H1 (cell line): ENCODE results near the gene FAM228B. TPM values are rescaled to one million over a fixed set of nuclear protein-coding genes. Genes with fewer than 3 reads are reported as not detected.

Experiments used
- CTCF ChIA-PET: fragments of 300-600 bp; sonication (Branson Sonifier 250); formaldehyde crosslinking; loops from one replicate; lab custom pipeline; 2021; ENCODE audit not compliant: partially characterized antibody; lab: Charles Lee
- POLR2A ChIA-PET: fragments of 300-600 bp; sonication (Branson Sonifier 250); formaldehyde crosslinking; loops from one replicate; lab custom pipeline; 2021; ENCODE audit warnings: inconsistent platforms; ENCODE audit not compliant: partially characterized antibody; lab: Charles Lee
- DNase-seq, 2 experiments: peaks; one replicate each; pipeline versions ENCODE4 v3.0.0 to v3.0.0-alpha.2; 2010 to 2022; ENCODE audit warnings: low spot score in 2 of 2, low read depth in 1 of 2, mixed read lengths in 1 of 2
- FAIRE-seq: peaks from 2 replicates; lab custom pipeline; 2011; peaks lifted over from hg19 to GRCh38; lab: Jason Lieb, UNC
- H2AFZ ChIP-seq: 2 replicates; pipeline ENCODE4 v1.8.1; 2012; ENCODE audit warnings: low read length, inconsistent platforms
- H2AK5ac ChIP-seq: 2 replicates; pipeline ENCODE4 v1.6.1; 2013; ENCODE audit warnings: low read depth, low read length
- H2BK120ac ChIP-seq: replicated peaks from 2 replicates; pipeline ENCODE3; 2013; ENCODE audit warnings: low read depth, low read length, inconsistent platforms
- H2BK12ac ChIP-seq: 2 replicates; pipeline ENCODE4 v1.6.1; 2013; ENCODE audit warnings: low read depth, low read length
- H2BK15ac ChIP-seq: 2 replicates; pipeline ENCODE4 v1.6.1; 2013; ENCODE audit warnings: low read length
- H2BK20ac ChIP-seq: 2 replicates; pipeline ENCODE4 v1.6.1; 2013; ENCODE audit warnings: low read length
- H2BK5ac ChIP-seq: 2 replicates; pipeline ENCODE4 v1.6.1; 2013; ENCODE audit warnings: low read depth, low read length
- H3K14ac ChIP-seq: 2 replicates; pipeline ENCODE4 v1.6.1; 2013; ENCODE audit warnings: inconsistent platforms; ENCODE audit not compliant: insufficient read length
- H3K18ac ChIP-seq: 2 replicates; pipeline ENCODE4 v1.6.1; 2013; ENCODE audit warnings: low read length; ENCODE audit errors: extremely low read depth
- H3K23ac ChIP-seq: 2 replicates; pipeline ENCODE4 v1.6.1; 2013; ENCODE audit warnings: inconsistent platforms; ENCODE audit not compliant: insufficient read length
- H3K23me2 ChIP-seq: 2 replicates; pipeline ENCODE4 v1.6.1; 2013; ENCODE audit warnings: low read depth, low read length
- H3K27ac ChIP-seq: 2 replicates; pipeline ENCODE4 v1.6.1; 2011; ENCODE audit warnings: low read depth, low read length, inconsistent platforms
- H3K27me3 ChIP-seq, 4 experiments: replicated peaks in 1 of 4; 1 replicate in 1 of 4; 2 replicates in 3 of 4; pipeline versions ENCODE4 v1.6.1 to v1.8.1; 2011 to 2013; ENCODE audit warnings: low read length in 3 of 4, mild to moderate bottlenecking in 3 of 4, inconsistent platforms in 2 of 4, mixed read lengths in 2 of 4, moderate library complexity in 1 of 4; ENCODE audit not compliant: control insufficient read depth in 3 of 4, insufficient read depth in 3 of 4; ENCODE audit errors: extremely low read depth in 1 of 4
- H3K36me3 ChIP-seq, 4 experiments: 2 replicates each; pipeline versions ENCODE4 v1.6.1 to v1.8.1; 2011 to 2013; ENCODE audit warnings: mild to moderate bottlenecking in 4 of 4, low read length in 3 of 4, moderate library complexity in 2 of 4, control low read depth in 1 of 4, inconsistent platforms in 1 of 4; ENCODE audit not compliant: insufficient read depth in 4 of 4, control insufficient read depth in 2 of 4
- H3K4ac ChIP-seq: replicated peaks from 2 replicates; pipeline ENCODE3; 2013; ENCODE audit warnings: low read length, low read depth, mixed read lengths, inconsistent platforms; ENCODE audit not compliant: insufficient read length
- H3K4me1 ChIP-seq, 4 experiments: replicated peaks in 1 of 4; 1 replicate in 1 of 4; 2 replicates in 3 of 4; pipeline versions ENCODE4 v1.6.1 to v1.8.1; 2011 to 2013; ENCODE audit warnings: low read length in 3 of 4, inconsistent platforms in 2 of 4, mixed read lengths in 1 of 4; ENCODE audit not compliant: insufficient read depth in 4 of 4, control insufficient read depth in 3 of 4
- H3K4me2 ChIP-seq, 2 experiments: 2 replicates each; pipeline versions ENCODE4 v1.6.1 to v1.8.1; 2011 to 2013; ENCODE audit warnings: low read depth in 2 of 2, low read length in 2 of 2, control low read depth in 1 of 2, inconsistent platforms in 1 of 2, mild to moderate bottlenecking in 1 of 2; ENCODE audit not compliant: insufficient read depth in 1 of 2
- H3K4me3 ChIP-seq, 4 experiments: fragments of 200-600, 300-600 bp in 1 of 4; sonication (generic), shearing (Covaris generic), sonication (Bioruptor Twin) in 1 of 4; 2 replicates each; pipeline versions ENCODE4 v1.5.1 to v1.8.1; 2011 to 2016; ENCODE audit warnings: low read length in 4 of 4, low read depth in 3 of 4, control low read depth in 2 of 4, inconsistent platforms in 2 of 4, mild to moderate bottlenecking in 2 of 4, mixed read lengths in 1 of 4, moderate library complexity in 1 of 4; ENCODE audit not compliant: insufficient read depth in 2 of 4; ENCODE audit errors: extremely low read depth in 1 of 4
- H3K56ac ChIP-seq: replicated peaks from 2 replicates; pipeline ENCODE3; 2013; ENCODE audit warnings: low read depth, mild to moderate bottlenecking, mixed read lengths, low read length, inconsistent platforms; ENCODE audit not compliant: insufficient read length
- H3K79me1 ChIP-seq: 2 replicates; pipeline ENCODE4 v1.6.1; 2013; ENCODE audit warnings: low read depth, low read length, control low read depth
- H3K79me2 ChIP-seq, 2 experiments: 2 replicates each; pipeline versions ENCODE4 v1.6.1 to v1.8.1; 2012 to 2013; ENCODE audit warnings: low read length in 2 of 2, mild to moderate bottlenecking in 2 of 2, inconsistent platforms in 1 of 2; ENCODE audit not compliant: insufficient read depth in 2 of 2, control insufficient read depth in 1 of 2
- H3K9ac ChIP-seq, 4 experiments: replicated peaks in 1 of 4; 1 replicate in 1 of 4; 2 replicates in 3 of 4; pipeline versions ENCODE4 v1.6.1 to v1.8.1; 2011 to 2013; ENCODE audit warnings: low read depth in 3 of 4, low read length in 3 of 4, control low read depth in 2 of 4, mild to moderate bottlenecking in 2 of 4, moderate library complexity in 2 of 4, inconsistent platforms in 1 of 4; ENCODE audit errors: extremely low read depth in 1 of 4
- H3K9me3 ChIP-seq, 2 experiments: 2 replicates each; pipeline versions ENCODE4 v1.6.1 to v1.8.1; 2012 to 2013; ENCODE audit warnings: mild to moderate bottlenecking in 2 of 2, moderate library complexity in 2 of 2, control low read depth in 1 of 2, inconsistent platforms in 1 of 2, low read depth in 1 of 2, low read length in 1 of 2, mixed read lengths in 1 of 2; ENCODE audit not compliant: insufficient read depth in 2 of 2
- H4K20me1 ChIP-seq, 2 experiments: replicated peaks in 1 of 2; 2 replicates each; pipeline versions ENCODE3 to v1.8.1; 2011 to 2013; ENCODE audit warnings: inconsistent platforms in 2 of 2, low read length in 2 of 2, mild to moderate bottlenecking in 1 of 2; ENCODE audit not compliant: insufficient read depth in 2 of 2, control insufficient read depth in 1 of 2
- H4K5ac ChIP-seq: 2 replicates; pipeline ENCODE4 v1.6.1; 2013; ENCODE audit warnings: low read length, low read depth, mixed read lengths, inconsistent platforms; ENCODE audit not compliant: insufficient read length
- H4K8ac ChIP-seq: 2 replicates; pipeline ENCODE4 v1.8.0; 2013; ENCODE audit warnings: mild to moderate bottlenecking, moderate library complexity, low read length, inconsistent platforms; ENCODE audit not compliant: insufficient read depth; ENCODE audit errors: extremely low read depth
- H4K91ac ChIP-seq: replicated peaks from 2 replicates; pipeline ENCODE3; 2013; ENCODE audit warnings: low read length, mixed read lengths, inconsistent platforms; ENCODE audit not compliant: insufficient read length
- PHF8 ChIP-seq: fragments of 200-600 bp; sonication (generic); conservative IDR thresholded peaks from 2 replicates; pipeline ENCODE4 v1.7.1; 2012; ENCODE audit warnings: low read depth, mild to moderate bottlenecking, inconsistent platforms, low read length, moderate library complexity
- POLR2AphosphoS5 ChIP-seq: IDR thresholded peaks from 2 replicates; pipeline ENCODE4 v1.6.1; 2011; ENCODE audit warnings: low read depth, low read length
- SAP30 ChIP-seq: fragments of 300-600 bp; sonication (generic); IDR thresholded peaks from 2 replicates; pipeline ENCODE4 v1.7.1; 2012; ENCODE audit warnings: low read length, moderate library complexity, mild to moderate bottlenecking, inconsistent platforms; ENCODE audit not compliant: insufficient read depth, insufficient replicate concordance
- WGBS, 2 experiments: shearing (Covaris generic) in 1 of 2; methylation state at CpG; one replicate each; pipeline versions ENCODE4 v1.1.6 to v1.1.7; 2013 to 2015; ENCODE audit warnings: low lambda C conversion rate in 2 of 2, mixed read lengths in 2 of 2, inconsistent platforms in 1 of 2, low coverage in 1 of 2, missing lambda C conversion rate in 1 of 2; ENCODE audit not compliant: insufficient replicate concordance in 2 of 2, insufficient coverage in 1 of 2, insufficient read length in 1 of 2; ENCODE audit errors: extremely low coverage in 1 of 2, missing lambda C conversion rate in 1 of 2; 5-methylcytosine and 5-hydroxymethylcytosine counted together
- polyA plus RNA-seq, 7 experiments: library from polyadenylated mRNA; depleted of rRNA in 3 of 7; stranded (reverse) in 5 of 7; unstranded in 2 of 7; fragments of >200 nt in 5 of 7; fragments of 200-250 nt in 2 of 7; gene quantifications; 1 replicate in 5 of 7; 2 replicates in 1 of 7; 4 replicates in 1 of 7; pipeline versions ENCODE4 v1.2.1 to v1.2.3, GENCODE V29; 2011 to 2013; ENCODE audit warnings: missing spikeins in 2 of 7, mixed read lengths in 2 of 7
- total RNA-seq: library from RNA; stranded (reverse); fragmentation: NEBNext Ultra II Directional; extraction: Animal tissue kit (Norgen Biotek cat#: 25700); gene quantifications from 2 replicates; pipeline ENCODE4 v1.2.1, GENCODE V29; 2021

The FAM228B gene
- total and polyA plus RNA-seq, 2 of the 8 experiments (the other 6 are each of a cell fraction or from before 2014, with no cell fraction given) = 1.4 to 3.2 TPM

DNA sequence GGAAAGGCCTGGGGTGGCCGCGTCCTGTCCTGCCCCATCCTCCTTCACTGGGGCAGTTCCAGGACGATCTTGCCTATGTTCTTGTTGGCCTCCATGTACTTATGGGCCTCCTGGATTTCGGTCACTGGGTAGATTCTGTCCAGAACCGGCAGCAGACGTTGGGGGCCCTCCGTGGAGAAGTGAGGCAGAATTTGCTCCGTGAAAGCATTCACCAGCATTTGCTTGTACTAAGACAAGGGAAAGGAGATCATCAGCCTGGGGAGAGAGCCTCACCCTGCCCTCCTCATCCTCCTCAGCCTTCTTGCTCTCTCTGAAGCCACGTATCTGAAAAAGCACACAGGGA is 45.8 kb upstream of the FAM228B start:
- ChIA-PET CTCF (no interaction called here), POLR2A (interaction anchor here (0.7 to 2.1 kb wide), 3 partner anchors 17 to 93 kb away, joined by 3 to 22 read pairs (median 5); partner anchors contain the start of gene WDCP)
- H4K5ac ChIP-seq = no peak overlapping the region
- TF ChIP-seq SAP30 (no peak), POLR2AphosphoS5 (0 out of 2 replicates have a peak, but pooled peaks have one; percentile 4), PHF8 (0 out of 2 replicates have a peak, but pooled peaks have one; percentile 1)
- H2BK5ac ChIP-seq = peak overlapping the region; percentile 66
- peak overlapping the region; percentile 83 to 84 for H3K4me2 ChIP-seq
- no peak overlapping the region for H3K56ac ChIP-seq
- no peak overlapping the region for H3K23ac ChIP-seq
- H4K91ac ChIP-seq = no peak overlapping the region
- no peaks in the 10 kb centered on the region for H3K79me1 ChIP-seq
- no peak overlapping the region for H3K4ac ChIP-seq
- 48% methylated on average over 9 of the region's 9 CpGs; no CpG with 5 or more reads in 1 of the 2 experiments for WGBS, 2 experiments
- no peak overlapping the region for H2BK20ac ChIP-seq
- H4K20me1 ChIP-seq = no peaks in the 10 kb centered on the region
- peaks cover 0 to 7% (median 2%) of the 10 kb centered on the region in 4 experiments; a peak in 4 of 7 replicates for H3K4me1 ChIP-seq
- no peak overlapping the region for H3K27ac ChIP-seq
- no peak overlapping the region for H2BK12ac ChIP-seq
- H3K27me3 ChIP-seq = no peaks in the 10 kb centered on the region
- no peak for FAIRE-seq
- H3K14ac ChIP-seq = no peak overlapping the region
- peak overlapping the region; percentile 60; the same call in 1 of the 2 replicates for H3K18ac ChIP-seq
- no peak overlapping the region for H4K8ac ChIP-seq
- H3K36me3 ChIP-seq = peaks cover 10 to 28% (median 23%) of the 10 kb centered on the region in 4 experiments; a peak in 7 of 8 replicates
- no peaks in the 10 kb centered on the region for H3K9me3 ChIP-seq
- no peak overlapping the region for H2BK120ac ChIP-seq
- no peak for DNase-seq
- peaks cover 5% of the 10 kb centered on the region; the same call in 1 of the 2 replicates for H3K23me2 ChIP-seq
- no peak overlapping the region for H2AFZ ChIP-seq
- no peak overlapping the region for H2AK5ac ChIP-seq
- H3K79me2 ChIP-seq = peaks cover 0 to 21% of the 10 kb centered on the region in 2 experiments; a peak in 2 of 4 replicates
- peak overlapping the region; percentile 58 to 74 (median 69) for H3K4me3 ChIP-seq
- peak overlapping the region in 3 of 4 experiments; percentile 64 to 73 (median 72); a peak in 6 of 7 replicates for H3K9ac ChIP-seq
- no peak overlapping the region for H2BK15ac ChIP-seq
